DMS114 treated with DMSO at 0.1 percent for 48 hours (cell line): ENCODE data around the gene SPATA31E1.
"Not testable (repeated sequence)": the region's sequence is repeated elsewhere in the genome, so short reads cannot be mapped to it uniquely, and the experiment has no call there.

ENCODE experiments used
- DNase-seq: peaks from one replicate; lab custom pipeline; 2025; ENCODE audit not compliant: unreplicated experiment; lab: John Stamatoyannopoulos, UW

The SPATA31E1 gene

DNA sequence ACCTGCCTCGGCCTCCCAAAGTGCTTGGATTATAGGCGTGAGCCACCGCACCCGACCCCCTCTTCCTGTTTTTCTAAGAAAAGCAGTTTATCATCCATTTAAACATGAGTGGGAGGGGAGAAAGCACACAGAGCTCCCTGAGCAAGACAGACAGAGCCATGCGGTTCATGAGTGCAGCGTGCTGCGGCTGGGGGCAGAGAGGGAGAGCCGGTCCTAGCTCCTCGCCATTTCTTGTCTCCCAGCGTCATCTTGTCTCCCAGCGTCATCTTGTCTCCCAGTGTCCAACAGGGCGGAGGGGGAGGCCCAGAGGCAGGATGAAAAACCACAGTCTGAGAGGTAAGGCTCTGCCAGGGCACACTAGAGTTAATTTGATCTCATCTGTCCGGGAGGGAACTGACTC, 36.3 kb downstream of the SPATA31E1 start:
- not testable (repeated sequence) for DNase-seq

DNA sequence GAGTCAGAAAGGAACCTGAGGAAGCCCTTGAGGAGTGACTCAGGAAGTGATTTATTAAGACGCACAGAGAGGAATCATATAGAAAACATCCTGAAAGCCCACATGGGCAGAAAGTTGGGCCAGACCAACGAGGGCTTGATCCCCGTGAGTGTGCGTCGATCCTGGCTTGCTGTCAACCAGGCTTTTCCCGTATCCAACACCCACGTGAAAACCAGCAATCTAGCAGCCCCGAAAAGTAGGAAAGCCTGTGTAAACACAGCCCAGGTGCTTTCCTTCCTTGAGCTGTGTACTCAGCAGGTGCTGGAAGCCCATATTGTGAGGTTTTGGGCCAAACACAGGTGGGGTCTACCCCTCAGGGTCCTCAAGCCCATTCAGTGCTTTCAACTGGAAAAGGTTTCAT, 38.9 kb downstream of the SPATA31E1 start:
- not testable (repeated sequence) for DNase-seq

DNA sequence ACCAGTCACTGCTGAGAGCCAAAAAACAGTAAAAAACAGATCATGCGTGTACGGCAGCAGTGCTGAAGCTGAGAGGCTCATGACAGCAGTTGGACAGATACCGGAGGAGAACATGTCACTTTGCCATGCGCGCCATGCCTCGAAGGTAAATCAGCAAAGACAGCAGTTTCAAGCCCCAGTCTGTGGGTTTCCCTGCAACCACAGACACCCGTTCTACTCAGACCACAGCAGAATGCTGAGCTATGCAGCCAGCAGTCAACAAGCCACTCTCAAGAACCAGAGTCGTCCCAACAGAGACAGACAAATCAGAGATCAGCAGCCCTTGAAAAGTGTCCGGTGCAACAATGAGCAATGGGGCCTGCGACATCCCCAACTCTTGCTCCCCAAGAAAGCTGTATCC, 40.3 kb downstream of the SPATA31E1 start:
- DNase-seq: not testable (repeated sequence)

DNA sequence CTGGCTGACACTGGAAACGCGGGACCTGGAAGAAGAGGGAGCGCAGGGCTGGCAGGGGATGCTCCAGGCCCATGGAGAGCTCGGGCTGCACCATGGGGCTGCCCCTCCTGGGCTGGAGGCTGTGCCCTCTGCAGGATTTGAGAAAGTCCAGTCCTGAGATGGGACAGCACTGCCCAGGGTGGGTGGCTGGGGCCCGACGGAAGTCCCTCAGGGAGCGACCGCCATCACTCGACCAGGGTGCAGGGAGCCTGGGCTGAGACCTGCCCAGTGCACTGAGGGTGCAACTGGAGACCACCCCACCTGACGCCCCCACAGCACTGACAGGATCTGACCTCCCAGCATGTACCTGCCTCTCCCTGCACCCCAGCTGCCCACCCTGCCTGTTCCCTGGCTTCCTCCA, 42.2 kb downstream of the SPATA31E1 start:
- DNase-seq: not testable (repeated sequence)

DNA sequence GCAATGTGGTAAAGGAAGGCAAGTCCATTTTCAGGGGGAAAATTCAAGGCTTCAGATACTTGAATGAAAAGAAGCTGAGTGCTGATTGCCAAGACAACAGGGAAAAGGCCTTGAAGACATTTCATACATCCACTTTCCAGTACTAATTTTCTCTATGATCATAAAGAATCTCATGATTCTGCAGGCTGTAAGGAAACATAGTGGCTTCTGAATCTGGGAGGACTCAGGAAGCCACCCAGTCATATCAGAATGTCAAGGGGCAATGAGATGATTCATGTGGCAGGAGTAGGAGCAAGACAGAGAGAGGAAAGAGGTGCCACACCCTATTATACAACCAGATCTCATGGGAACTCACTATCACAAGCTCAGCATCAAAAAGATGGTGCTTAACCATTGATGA, 46.5 kb downstream of the SPATA31E1 start:
- DNase-seq: not testable (repeated sequence)

DNA sequence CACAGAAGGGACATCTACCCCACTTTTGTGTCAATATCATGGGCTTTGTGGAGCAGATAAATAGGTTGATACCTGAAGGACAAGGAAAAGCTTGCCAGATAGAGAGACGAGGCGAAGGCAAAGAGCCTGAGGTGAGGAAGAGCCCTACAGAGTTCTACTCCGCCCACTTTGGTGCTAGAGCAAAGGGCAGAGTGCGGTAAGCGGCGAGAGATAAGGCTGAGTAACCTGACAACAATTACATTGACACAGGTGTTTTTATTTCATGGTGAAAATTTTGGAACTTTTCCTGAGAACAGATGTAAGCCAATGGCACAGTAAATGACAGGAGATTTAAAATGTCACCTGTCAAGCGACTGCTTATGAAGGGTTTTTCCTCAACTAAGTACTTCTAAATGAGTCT, 51.8 kb downstream of the SPATA31E1 start:
- DNase-seq: not testable (repeated sequence)

DNA sequence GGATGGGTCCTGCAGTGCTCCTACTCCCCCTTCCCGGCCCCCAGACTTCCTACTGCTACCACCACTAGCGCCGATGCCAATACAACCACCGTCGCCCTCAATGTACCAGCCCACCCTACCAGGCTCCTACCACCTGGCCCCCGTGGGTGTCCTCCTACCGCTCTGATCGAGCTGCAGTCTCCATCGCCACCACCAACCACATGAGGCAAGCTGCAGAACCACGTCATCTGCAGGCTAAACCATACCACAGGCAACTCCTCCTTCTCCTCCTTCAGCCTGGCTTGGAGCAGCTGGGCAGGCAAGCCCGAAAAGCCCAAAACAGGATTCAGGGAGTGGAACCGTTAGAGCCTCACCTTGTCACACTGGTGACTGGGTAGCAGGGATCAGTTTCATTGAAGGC, 54.7 kb downstream of the SPATA31E1 start:
- DNase-seq: not testable (repeated sequence)

DNA sequence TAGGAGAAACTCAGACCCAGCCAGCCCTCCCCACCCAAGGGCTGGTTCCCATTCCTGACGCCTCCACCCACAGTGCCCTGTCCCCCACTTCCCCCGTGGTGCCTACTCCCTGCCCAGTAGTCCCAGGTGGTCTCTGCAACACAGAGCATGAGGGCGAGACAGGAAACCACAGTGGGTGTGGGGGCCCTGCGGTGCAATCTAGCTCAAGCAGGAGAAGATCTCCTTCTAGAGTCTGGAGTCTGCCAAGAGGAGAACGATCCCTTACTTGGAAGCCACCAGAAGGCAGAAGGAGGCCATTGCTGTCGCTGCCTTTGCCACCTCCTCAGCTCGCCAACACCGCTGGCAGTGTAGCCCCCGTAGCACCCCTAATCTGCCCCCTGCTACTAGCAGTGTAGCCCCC, 55.2 kb downstream of the SPATA31E1 start:
- not testable (repeated sequence) for DNase-seq

DNA sequence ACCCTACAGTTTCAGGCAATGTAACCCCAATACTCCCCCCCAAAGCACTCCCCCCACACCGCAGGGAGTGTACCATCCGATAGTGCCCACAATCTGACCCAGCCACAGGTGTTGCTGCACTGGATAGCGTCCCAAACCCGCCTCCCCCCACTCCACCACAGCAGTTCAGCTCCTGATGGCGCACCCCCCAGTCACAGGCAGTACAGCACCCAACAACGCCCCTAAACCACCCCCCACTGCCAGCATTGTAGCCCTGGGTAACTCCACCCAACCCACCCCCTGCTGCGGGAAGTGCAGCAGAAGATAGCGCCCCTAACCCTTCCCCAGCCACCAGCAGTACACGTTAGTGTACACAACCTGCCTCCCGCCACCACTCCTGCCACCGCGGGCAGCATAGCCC, 55.7 kb downstream of the SPATA31E1 start:
- DNase-seq: not testable (repeated sequence)
